Stimulated activated CD4-positive, alpha-beta T cell treated with anti-CD3 and anti-CD28 coated beads, TNF-alpha, amount 100 ng/mL, for 48 hours (primary cell): Measurements from ENCODE around the gene PSMG2.
"Not testable (repeated sequence)": the region's sequence is repeated elsewhere in the genome, so short reads cannot be mapped to it uniquely, and the experiment has no call there.

Experiments
- DNase-seq, 3 donors: peaks; one replicate each; pipeline ENCODE4 v3.0.0-alpha.2; 2020; ENCODE audit warnings: low read depth in 3 of 3

PSMG2 gene

DNA sequence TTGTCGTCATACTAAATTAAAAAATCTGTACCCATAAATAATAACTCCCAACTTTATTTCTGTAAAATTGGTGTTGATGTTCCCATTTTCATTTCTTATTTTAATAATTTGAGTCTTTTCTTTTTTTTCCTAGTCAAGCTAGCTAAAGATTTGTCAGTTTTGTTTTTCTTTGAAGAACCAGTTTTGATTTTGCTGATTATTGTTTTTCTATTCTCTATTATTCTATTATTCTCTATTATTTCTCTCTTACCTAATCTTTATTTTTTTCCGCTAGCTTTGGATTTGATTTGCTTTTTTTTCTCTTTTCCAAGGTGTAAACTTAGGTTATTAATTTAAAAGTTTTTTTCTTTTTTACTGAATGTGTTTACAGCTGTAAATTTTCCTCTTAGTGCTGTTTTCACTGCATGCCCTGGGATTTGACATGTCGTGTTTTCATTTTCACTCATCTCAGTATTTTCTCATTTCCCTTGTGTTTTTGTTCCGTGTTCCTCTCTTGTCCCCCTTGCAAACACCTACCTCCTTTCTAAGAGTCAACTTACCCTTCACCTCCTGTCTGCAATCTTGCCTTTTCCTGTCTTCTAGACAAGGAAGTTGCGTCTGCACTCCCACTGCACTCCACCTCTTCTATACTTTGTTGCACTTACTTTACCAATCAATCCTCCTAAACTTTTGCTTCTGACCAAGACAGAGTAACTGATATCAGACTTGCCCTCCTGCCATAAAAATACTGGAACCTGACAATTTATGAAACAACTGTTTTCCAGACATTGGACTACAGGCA lies 18.8 kb downstream of the PSMG2 start:
- no peak for DNase-seq

DNA sequence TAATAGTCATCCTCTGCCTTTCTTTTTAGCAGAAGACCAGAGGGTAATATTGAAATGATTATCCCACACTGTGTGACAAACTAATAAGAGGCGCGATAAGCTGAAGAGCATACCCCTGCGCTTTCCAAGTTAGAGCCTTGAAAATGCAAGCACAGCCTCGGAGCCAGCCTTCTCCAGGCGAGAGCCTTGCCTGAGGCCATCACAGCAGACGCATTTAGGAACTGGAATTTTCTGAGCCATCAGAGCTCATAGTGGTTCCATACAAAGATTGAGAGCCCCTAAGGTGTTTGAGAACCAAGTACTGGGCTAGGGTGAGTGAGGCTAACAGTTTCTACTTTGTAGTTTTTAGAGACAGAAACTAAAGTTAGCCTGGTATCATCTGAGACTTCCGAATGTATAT lies 19.9 kb downstream of the PSMG2 start:
- no peak for DNase-seq

DNA sequence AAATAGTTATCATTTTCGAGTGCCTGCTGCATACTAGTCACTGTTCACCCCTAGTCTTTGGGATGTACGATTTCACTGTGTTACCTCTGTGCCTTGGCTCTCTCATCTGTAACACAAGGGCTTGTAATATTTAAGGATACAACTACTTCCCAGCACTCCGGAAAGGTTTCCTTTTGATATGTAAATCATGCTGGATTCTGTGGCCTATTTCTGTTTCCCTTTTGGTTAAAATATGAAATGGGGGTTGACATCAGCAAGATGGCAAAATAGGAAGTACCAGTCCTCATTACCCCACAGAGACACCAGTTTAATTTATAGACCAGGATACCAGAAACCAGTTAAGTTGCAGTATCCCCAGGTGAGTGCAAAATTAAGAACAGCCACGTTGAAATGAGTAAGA lies 23.5 kb downstream of the PSMG2 start:
- no peak for DNase-seq

DNA sequence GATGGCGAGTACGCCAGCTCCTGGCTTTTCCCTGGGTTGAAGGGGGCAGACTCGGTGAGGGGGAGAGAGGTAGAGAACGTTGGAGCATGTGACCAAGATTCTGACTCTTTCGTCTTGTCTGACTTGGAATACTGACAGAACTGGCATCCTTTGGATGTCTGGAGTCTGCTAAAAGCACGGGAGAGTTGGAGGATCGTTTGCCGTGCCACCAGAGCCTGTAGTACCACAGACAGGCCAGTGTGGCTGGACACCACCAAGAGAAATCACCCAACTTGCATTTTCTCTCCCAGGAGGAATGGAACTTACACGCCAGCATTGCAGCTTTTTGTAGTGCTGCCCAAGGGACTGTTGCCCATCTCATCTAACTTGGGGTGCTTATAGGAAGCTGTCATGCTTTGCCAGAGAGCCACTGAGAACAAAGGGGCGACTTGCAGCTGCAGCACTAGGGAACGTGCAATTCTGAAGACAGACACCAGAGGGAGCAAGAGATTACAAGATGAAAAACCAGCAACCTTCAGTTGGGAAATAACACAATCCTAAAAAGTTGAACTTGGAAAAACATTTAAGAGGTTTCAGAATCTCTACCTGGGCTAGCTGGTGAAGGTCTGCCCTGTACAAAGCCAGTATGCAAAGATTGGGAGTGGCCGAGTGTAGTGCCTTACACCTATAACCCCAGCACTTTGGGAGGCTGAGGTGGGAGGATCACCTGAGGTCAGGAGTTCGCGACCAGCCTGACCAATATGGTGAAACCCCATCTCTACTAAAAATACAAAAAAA lies 24.1 kb downstream of the PSMG2 start:
- DNase-seq: peak in 2 of 3 donors; percentile 60 to 63

- DNase-seq: no peak
Observed at GRCh38 chr18:12737243-12737902, 34.5 kb downstream of the PSMG2 start.

DNA sequence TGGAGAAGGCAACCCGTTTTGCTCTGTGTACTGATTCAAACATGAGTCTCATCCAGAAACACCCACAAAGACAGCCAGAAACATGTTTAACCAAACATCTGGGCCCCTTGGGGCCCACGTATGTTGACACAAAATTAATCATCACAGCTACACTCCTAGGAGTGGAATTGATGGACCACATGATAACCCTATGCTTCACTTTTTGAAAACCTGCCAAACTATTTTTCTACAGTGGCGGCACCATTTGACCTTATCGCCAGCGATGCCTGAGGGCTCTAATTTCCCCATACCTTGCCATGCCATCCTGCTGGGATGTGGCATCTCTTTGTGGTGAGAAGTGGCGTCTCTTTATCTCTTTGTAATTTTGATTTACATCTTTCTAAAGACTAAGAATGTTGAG lies 38.5 kb downstream of the PSMG2 start:
- no peak for DNase-seq

GRCh38 chr18:12742453-12742852 lies 39.6 kb downstream of the PSMG2 start:
- DNase-seq: no peak

GRCh38 chr18:12744103-12744502 lies 41.3 kb downstream of the PSMG2 start:
- DNase-seq: no peak

DNA sequence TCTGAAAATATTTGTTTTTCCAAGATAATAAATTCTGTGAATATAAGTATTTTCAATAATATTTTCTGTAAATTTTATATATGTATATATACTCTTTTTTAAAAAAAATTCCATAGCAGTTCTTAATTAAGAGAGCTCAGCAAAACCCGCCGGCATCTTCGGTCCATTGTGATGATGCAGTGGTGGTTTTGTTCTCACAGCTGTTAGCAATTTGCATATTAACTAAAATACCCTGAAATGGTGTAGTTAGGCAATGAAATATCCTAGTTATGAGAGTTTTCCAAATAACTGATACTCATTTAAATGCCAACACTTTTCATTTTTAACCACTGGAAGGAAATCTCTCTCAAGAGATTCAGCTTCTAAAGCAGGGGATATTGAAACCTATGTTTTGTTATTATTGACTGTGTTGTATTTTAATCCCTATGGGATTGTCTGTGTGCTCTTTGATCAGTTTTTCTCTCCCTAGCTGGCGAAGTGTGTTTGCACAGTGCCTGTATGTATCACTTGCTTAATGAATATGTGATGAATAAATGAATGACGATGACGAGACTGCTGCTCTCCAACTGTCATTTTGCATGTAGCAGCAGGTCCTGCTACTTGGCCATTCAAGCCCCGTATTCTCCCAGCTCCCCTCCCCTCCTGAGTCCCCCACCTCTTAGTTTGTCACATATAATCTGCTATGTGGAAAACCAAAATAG lies 42.4 kb downstream of the PSMG2 start:
- DNase-seq: no peak

- no peak for DNase-seq
Observed at GRCh38 chr18:12747530-12748315, 44.9 kb downstream of the PSMG2 start.

DNA sequence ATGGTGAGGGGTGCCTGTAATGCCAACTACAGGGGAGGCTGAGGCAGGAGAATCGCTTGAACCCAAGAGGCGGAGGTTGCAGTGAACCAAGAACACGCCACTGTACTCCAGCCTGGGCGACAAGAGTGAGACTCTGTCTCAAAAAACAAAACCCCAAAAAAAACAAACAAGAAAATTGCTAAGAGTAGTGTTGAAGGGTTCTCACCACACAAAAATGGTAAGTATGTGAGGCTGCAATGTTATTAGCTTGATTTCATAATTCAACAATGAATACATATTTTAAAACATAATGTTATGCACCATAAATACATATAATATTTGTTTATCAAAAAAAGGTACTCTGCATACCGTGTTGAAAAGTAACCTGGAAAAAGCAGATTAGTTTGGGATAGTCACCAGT lies 45.8 kb downstream of the PSMG2 start:
- DNase-seq: no peak

DNA sequence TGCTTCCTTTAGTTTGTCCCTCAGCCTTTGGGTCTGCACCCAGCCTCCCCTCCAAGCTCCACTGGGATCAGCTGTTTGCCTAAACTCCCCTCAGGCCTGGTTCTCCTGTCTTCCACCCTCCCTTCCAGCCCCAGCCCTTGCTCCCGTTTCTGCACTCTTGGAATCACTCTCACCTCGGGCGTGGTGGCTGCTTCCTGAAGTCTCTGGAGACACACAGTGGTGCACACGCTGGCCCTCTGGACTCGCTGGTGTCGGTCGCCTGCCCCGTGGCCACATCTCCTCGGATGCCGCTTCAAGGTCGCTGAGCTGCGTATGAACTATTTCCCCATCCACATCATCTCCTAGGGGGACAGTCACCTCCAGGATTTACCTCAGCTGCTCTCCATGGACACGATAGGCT lies 46.3 kb downstream of the PSMG2 start:
- DNase-seq: no peak

GRCh38 chr18:12750076-12750714 lies 47.4 kb downstream of the PSMG2 start:
- peak in 1 of 3 donors; percentile 26 for DNase-seq

DNA sequence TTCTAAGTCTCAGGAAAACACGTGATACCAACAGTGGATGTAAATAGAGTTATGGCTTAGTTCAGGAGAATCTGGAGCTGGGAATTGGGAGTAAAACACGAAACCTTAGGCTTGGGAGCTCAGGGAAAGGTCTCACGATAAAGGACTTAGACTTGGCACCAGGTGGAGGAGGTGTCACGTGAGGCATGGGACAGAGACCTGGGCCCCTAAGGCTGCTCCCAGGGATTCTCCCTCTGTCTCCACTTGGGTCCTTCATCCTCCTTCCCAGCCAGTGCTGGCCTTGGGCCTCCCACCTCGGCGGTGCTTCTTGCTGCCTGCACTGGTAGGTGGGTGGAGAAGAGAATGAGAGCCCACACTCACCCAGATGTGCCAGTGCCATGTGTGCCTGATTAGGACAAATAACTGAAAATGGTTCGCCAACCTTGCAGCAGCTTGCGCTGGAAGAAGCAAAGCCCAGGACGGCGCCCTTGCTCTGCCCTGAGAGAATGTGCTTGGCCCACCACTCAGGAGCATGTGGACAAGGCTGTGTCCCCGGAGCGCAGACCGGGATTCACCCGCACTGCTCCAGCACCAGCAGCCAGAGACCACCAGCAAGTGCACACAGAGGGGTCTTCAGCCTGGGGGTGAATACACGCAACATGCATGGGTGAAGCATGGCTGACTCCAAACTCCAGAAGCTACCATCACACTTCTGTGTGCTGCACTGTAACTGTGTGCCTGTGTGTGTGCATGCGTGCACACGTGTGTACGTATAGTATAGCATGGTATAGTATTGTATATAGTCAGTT lies 48.1 kb downstream of the PSMG2 start:
- DNase-seq: no peak

DNA sequence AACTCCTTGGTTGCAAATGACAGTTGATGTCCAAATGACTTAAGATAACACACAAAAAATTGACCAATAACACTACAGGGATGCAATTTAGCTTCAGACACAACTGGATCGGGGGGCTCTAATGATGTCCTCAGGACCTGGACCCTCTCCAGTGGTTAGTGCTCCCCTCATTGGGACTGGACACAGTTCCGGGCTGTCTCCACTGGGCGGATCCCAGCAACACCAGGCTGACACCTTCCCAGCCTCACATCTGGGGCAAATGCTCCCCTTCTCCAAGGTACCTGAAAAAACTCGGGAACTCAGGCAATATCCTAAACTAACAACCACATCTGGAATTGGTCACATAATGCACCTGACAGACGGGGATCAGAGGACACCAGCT lies 48.7 kb downstream of the PSMG2 start:
- DNase-seq: no peak

GRCh38 chr18:12751891-12752290 lies 49.0 kb downstream of the PSMG2 start:
- DNase-seq: no peak

GRCh38 chr18:12754511-12754910 lies 51.7 kb downstream of the PSMG2 start:
- no peak for DNase-seq

- not testable (repeated sequence) for DNase-seq
Observed at GRCh38 chr18:12755606-12756005, 52.8 kb downstream of the PSMG2 start.

GRCh38 chr18:12756619-12757239 lies 53.9 kb downstream of the PSMG2 start:
- not testable (repeated sequence) for DNase-seq
